GM23338 (cell line): Measurements from ENCODE around the gene PIP. TPM values are rescaled to one million over a fixed set of nuclear protein-coding genes. Genes with fewer than 3 reads are reported as not detected.

Experiments
- ATAC-seq: fragments of 200-7000 bp; cut with Tn5 transposase; 3 replicates; pipeline ENCODE4 v1.9.1; 2020
- DNase-seq: peaks from one replicate; pipeline ENCODE4 v3.0.0-alpha.2; 2015; ENCODE audit warnings: low spot score
- H2AFZ ChIP-seq: fragments of 200-600 bp; sonication (generic); 2 replicates; pipeline ENCODE4 v1.8.0; 2016; ENCODE audit warnings: antibody characterized with exemption, mild to moderate bottlenecking, moderate library complexity
- H3F3A ChIP-seq: fragments of 200-600 bp; sonication (generic); replicated peaks from 2 replicates; pipeline ENCODE4 v1.8.0; 2017; ENCODE audit warnings: antibody characterized with exemption, mixed run types, low read depth
- H3K27ac ChIP-seq: fragments of 200-600 bp; sonication (generic); 2 replicates; pipeline ENCODE4 v1.6.1; 2016; ENCODE audit warnings: low read depth
- H3K27me3 ChIP-seq: fragments of 200-600 bp; sonication (generic); 2 replicates; pipeline ENCODE4 v1.8.0; 2016; ENCODE audit warnings: mild to moderate bottlenecking, mixed run types, moderate library complexity; ENCODE audit not compliant: insufficient read depth
- H3K36me3 ChIP-seq: fragments of 200-600 bp; sonication (generic); 2 replicates; pipeline ENCODE4 v1.8.0; 2016; ENCODE audit warnings: mild to moderate bottlenecking; ENCODE audit not compliant: insufficient read depth
- H3K4me1 ChIP-seq: fragments of 200-600 bp; sonication (generic); 2 replicates; pipeline ENCODE4 v1.8.0; 2016; ENCODE audit warnings: mild to moderate bottlenecking, moderate library complexity; ENCODE audit not compliant: insufficient read depth
- H3K4me2 ChIP-seq: fragments of 200-600 bp; sonication (generic); 2 replicates; pipeline ENCODE4 v1.7.1; 2017; ENCODE audit warnings: mixed run types
- H3K4me3 ChIP-seq: fragments of 200-600 bp; sonication (generic); 2 replicates; pipeline ENCODE4 v1.6.1; 2016; ENCODE audit warnings: mixed run types
- H3K79me2 ChIP-seq: fragments of 200-600 bp; sonication (generic); replicated peaks from 2 replicates; pipeline ENCODE4 v1.8.0; 2017; ENCODE audit warnings: mild to moderate bottlenecking; ENCODE audit not compliant: insufficient read depth
- H3K9me2 ChIP-seq: fragments of 200-600 bp; sonication (generic); 2 replicates; pipeline ENCODE4 v1.8.0; 2017; ENCODE audit not compliant: insufficient read depth
- H4K20me1 ChIP-seq: fragments of 200-600 bp; sonication (generic); replicated peaks from 2 replicates; pipeline ENCODE4 v1.8.0; 2017; ENCODE audit warnings: mild to moderate bottlenecking; ENCODE audit not compliant: insufficient read depth
- H3K27ac Mint-ChIP-seq: 2 replicates; pipeline ENCODE4 v1.8.0; 2020; ENCODE audit warnings: inconsistent platforms, mild to moderate bottlenecking, moderate library complexity, mixed read lengths
- H3K27me3 Mint-ChIP-seq: 3 replicates; pipeline ENCODE4 v1.8.0; 2022; ENCODE audit warnings: low read depth, mild to moderate bottlenecking, moderate library complexity, mixed read lengths, inconsistent platforms; ENCODE audit not compliant: insufficient read depth, poor library complexity
- H3K36me3 Mint-ChIP-seq: 3 replicates; pipeline ENCODE4 v1.8.0; 2021; ENCODE audit warnings: low read depth, mild to moderate bottlenecking, inconsistent platforms, moderate library complexity, mixed read lengths
- H3K4me1 Mint-ChIP-seq: 3 replicates; pipeline ENCODE4 v1.8.0; 2020; ENCODE audit warnings: mild to moderate bottlenecking, inconsistent platforms, mixed read lengths
- H3K4me3 Mint-ChIP-seq: 3 replicates; pipeline ENCODE4 v1.8.0; 2021; ENCODE audit warnings: moderate library complexity, mild to moderate bottlenecking, inconsistent platforms, mixed read lengths
- H3K9me3 Mint-ChIP-seq: 3 replicates; pipeline ENCODE4 v1.8.0; 2020; ENCODE audit warnings: moderate library complexity, mild to moderate bottlenecking, inconsistent platforms, mixed read lengths
- ETS1 ChIP-seq: IDR thresholded peaks from 2 replicates; pipeline ENCODE4 v1.6.1; 2016; ENCODE audit warnings: antibody characterized with exemption
- JUNB ChIP-seq: IDR thresholded peaks from one replicate; pipeline ENCODE4 v1.6.1; 2016; ENCODE audit warnings: antibody characterized with exemption; ENCODE audit not compliant: unreplicated experiment
- NANOG ChIP-seq: IDR thresholded peaks from 2 replicates; pipeline ENCODE4 v1.6.1; 2016; ENCODE audit warnings: antibody characterized with exemption, borderline replicate concordance
- REST ChIP-seq: IDR thresholded peaks from one replicate; pipeline ENCODE4 v1.6.1; 2018; ENCODE audit warnings: antibody characterized with exemption; ENCODE audit not compliant: unreplicated experiment
- STAT1 ChIP-seq: IDR thresholded peaks from one replicate; pipeline ENCODE4 v1.6.1; 2016; ENCODE audit warnings: antibody characterized with exemption; ENCODE audit not compliant: unreplicated experiment
- ZNF331 ChIP-seq: fragments of 250-450 bp; sonication (Bioruptor Pico); IDR thresholded peaks from 2 replicates; pipeline ENCODE4 v1.5.0; 2020; ENCODE audit warnings: low read depth, mild to moderate bottlenecking, moderate library complexity
- ZNF462 ChIP-seq: fragments of 250-450 bp; sonication (Bioruptor Pico); IDR thresholded peaks from 2 replicates; pipeline ENCODE4 v1.5.0; 2020; ENCODE audit warnings: mild to moderate bottlenecking, moderate library complexity
- polyA plus RNA-seq: library from polyadenylated mRNA; unstranded; fragments of >200 nt; fragmentation: Nextera tagmentation; extraction: Ambion mirVana; gene quantifications from 2 replicates; pipeline ENCODE4 v1.2.1, GENCODE V29; 2016
- total RNA-seq: library from RNA; depleted of rRNA; stranded (reverse); fragments of >200 nt; shearing (Covaris generic); gene quantifications from 2 replicates; pipeline ENCODE4 v1.2.3, GENCODE V29; 2014

The PIP gene
- total and polyA plus RNA-seq, 2 experiments from 2014 or later = not detected

- Mint-ChIP-seq H3K27me3 (peaks cover 5% of the 10 kb centered on the region), H3K36me3 (no peaks in the 10 kb centered on the region)
These were observed 2.8 kb upstream of the PIP start for GRCh38 chr7:143129051-143129450.

More at GRCh38 chr7:143129051-143129450, 2.8 kb upstream of the PIP start:
- H3K4me3 Mint-ChIP-seq = no peak overlapping the region
- TF ChIP-seq ZNF462 (no peak), ZNF331 (no peak), STAT1 (no peak), REST (no peak), ETS1 (no peak), NANOG (no peak), JUNB (no peak)
- no peaks in the 10 kb centered on the region for H3F3A ChIP-seq
- H2AFZ ChIP-seq = no peak overlapping the region
- H3K4me1 ChIP-seq = no peaks in the 10 kb centered on the region
- peaks cover 6% of the 10 kb centered on the region; the same call in 2 of the 3 replicates for H3K9me3 Mint-ChIP-seq
- no peaks in the 10 kb centered on the region for H4K20me1 ChIP-seq
- peaks cover 9% of the 10 kb centered on the region for H3K4me1 Mint-ChIP-seq
- no peaks in the 10 kb centered on the region for H3K79me2 ChIP-seq
- H3K36me3 ChIP-seq = no peaks in the 10 kb centered on the region
- H3K9me2 ChIP-seq = peaks cover 9% of the 10 kb centered on the region
- no peak for ATAC-seq
- H3K4me2 ChIP-seq = no peak overlapping the region
- H3K27me3 ChIP-seq = no peaks in the 10 kb centered on the region
- no peak overlapping the region for H3K27ac Mint-ChIP-seq
- H3K27ac ChIP-seq = no peak overlapping the region
- no peak overlapping the region for H3K4me3 ChIP-seq
- DNase-seq = no peak
